HEK293 (cell line): ENCODE data around the gene PMVK.

Experiments
- ATF2 ChIP-seq: fragments of 450-650 bp; formaldehyde crosslinking; IDR thresholded peaks from 2 replicates; pipeline ENCODE4 v1.5.1; 2016; ENCODE audit warnings: missing biosample characterization, missing genetic modification characterization, low read depth
- CTCF ChIP-seq: fragments of 450-650 bp; formaldehyde crosslinking; IDR thresholded peaks from 2 replicates; pipeline ENCODE4 v1.5.1; 2016; ENCODE audit warnings: missing biosample characterization, missing genetic modification characterization
- GLI4 ChIP-seq: fragments of 450-650 bp; formaldehyde crosslinking; IDR thresholded peaks from 2 replicates; pipeline ENCODE4 v1.5.1; 2016; ENCODE audit warnings: missing biosample characterization, missing genetic modification characterization
- MEIS1 ChIP-seq: sonication (generic); formaldehyde crosslinking; IDR thresholded peaks from 2 replicates; pipeline ENCODE4 v1.8.1; 2022; ENCODE audit warnings: missing genetic modification reagents, mild to moderate bottlenecking, borderline replicate concordance
- REST ChIP-seq: fragments of 450-650 bp; formaldehyde crosslinking; IDR thresholded peaks from 2 replicates; pipeline ENCODE4 v1.5.1; 2016; ENCODE audit warnings: missing biosample characterization, missing genetic modification characterization
- ZBTB1 ChIP-seq: fragments of 450-650 bp; formaldehyde crosslinking; IDR thresholded peaks from 2 replicates; pipeline ENCODE4 v1.5.1; 2016; ENCODE audit warnings: missing biosample characterization, missing genetic modification characterization
- ZIC2 ChIP-seq: fragments of 450-650 bp; formaldehyde crosslinking; IDR thresholded peaks from 2 replicates; pipeline ENCODE4 v1.5.1; 2016; ENCODE audit warnings: missing biosample characterization, missing genetic modification characterization
- ZNF10 ChIP-seq: fragments of 450-650 bp; formaldehyde crosslinking; IDR thresholded peaks from 2 replicates; pipeline ENCODE4 v1.5.1; 2017; ENCODE audit warnings: missing biosample characterization, missing genetic modification characterization
- ZNF549 ChIP-seq: fragments of 450-650 bp; IDR thresholded peaks from 2 replicates; pipeline ENCODE4 v1.5.1; 2018; ENCODE audit warnings: missing biosample characterization, missing genetic modification characterization, mild to moderate bottlenecking, inconsistent platforms, moderate library complexity

GRCh38 chr1:154936555-154937084 lies at the start of gene PMVK:
- TF ChIP-seq ZBTB1 (tag by site-specific recombination) (peak; percentile 11; the same call in 1 of the 2 replicates), CTCF (tag by site-specific recombination) (peak; percentile 99), GLI4 (tag by site-specific recombination) (no peak), ATF2 (tag by site-specific recombination) (no peak), REST (tag by site-specific recombination) (peak; percentile 56; the same call in 1 of the 2 replicates), ZNF549 (no peak), ZIC2 (tag by site-specific recombination) (peak; percentile 95), ZNF10 (tag by site-specific recombination) (0 out of 2 replicates have a peak, but pooled peaks have one; percentile 24), MEIS1 (CRISPR knock-in tag) (no peak)
